ENCODE measurements around the gene FRAT1.
"Not testable (repeated sequence)": the region's sequence is repeated elsewhere in the genome, so short reads cannot be mapped to it uniquely, and the experiment has no call there.

FRAT1 gene

DNA sequence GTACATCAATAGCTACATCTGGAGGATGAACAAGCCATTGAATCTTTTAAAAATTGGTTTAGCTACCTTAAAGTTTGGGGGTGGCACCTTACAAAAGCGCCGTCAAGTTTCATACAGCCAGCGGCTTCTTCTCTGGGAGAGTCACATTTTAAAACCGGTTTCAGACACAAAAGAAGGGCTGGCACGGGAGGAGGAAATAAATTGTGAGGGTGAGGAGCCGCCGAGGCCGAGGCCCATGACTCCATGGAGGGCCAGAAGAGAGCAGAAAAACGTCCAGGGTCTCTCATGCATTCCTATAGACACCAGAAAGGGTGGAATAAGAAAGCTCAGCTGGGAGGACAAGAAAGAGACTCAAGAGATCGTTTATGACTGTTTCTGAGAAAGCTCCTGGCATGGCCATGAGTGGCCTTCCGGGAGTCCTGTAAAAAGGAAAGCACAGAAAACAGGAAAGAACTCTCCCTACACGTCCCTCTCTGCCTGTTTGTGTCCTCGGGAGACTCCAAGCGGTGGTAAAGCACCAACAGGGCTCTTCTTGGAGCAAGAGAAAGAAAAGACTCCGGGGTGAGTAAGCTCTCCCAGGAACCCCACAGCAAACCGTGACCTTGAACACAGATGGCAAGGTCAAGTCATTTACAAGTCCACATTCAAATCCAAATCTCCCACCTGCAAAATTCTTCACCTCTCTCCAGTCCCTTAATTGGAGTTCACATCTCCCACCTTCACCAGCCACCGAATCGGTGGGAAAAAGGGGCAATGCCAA lies 13.7 kb downstream of the FRAT1 start:
- DNase-seq (ENCODE audit: low read depth in 1 of 2, low spot score in 1 of 2), result peak; percentile 83 to 89
- no peak for TF ChIP-seq JUND (IDR thresholded peaks at IDR 0.05; ENCODE audit: low read depth)
- in situ Hi-C loops (cut with HindIII; ENCODE audit: low pct_unique_long_range_greater_than_20kb, low sequenced_read_pairs), result no loop called here

GRCh38 chr10:97333351-97333600 lies 14.2 kb downstream of the FRAT1 start:
- DNase-seq (ENCODE audit: low read depth in 1 of 2, low spot score in 1 of 2), result peak in 1 of 2 experiments; percentile 64
- in situ Hi-C loops (cut with HindIII; ENCODE audit: low pct_unique_long_range_greater_than_20kb, low sequenced_read_pairs), result no loop called here
- TF ChIP-seq JUND (IDR thresholded peaks at IDR 0.05; ENCODE audit: low read depth), result no peak

DNA sequence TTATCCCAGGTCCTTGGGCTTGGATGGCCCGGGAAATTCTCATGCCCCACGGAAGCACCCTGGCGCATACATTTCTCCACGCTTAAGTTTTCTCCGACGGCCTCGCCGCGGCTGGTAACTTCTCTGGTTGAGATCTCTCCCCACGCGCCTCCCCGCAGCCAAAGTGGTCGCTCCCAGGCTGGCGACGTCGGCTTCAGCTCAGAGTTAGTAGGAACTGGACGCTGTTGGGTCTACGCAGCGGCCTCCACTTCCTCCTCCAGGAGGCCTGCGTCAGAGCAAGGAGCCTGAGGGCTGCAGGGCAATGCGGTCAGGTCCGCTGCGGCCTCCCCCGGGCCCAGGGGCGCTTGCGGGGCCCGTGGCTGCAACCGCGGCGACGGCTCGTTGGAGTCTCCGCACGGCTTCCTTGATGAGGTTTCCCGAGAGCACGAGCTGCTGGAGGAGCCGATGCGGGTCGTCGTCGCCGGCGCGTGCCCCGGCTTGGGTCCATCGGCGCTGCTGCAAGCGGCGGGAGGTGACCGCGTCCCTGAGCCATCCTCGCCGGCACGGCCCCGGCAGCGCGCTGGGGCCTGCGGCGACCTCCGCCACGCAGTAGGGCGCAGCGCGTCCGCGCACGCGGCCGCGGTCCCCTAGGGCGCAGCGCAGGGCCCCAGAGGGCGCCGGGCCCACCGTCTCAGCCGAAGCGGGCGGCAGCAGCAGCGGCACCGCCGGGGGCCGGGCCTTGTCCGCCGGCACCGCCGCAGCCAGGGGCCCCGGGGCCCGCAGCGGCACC lies 14.7 kb downstream of the FRAT1 start:
- in situ Hi-C loops (cut with HindIII; ENCODE audit: low pct_unique_long_range_greater_than_20kb, low sequenced_read_pairs), result no loop called here
- TF ChIP-seq JUND (IDR thresholded peaks at IDR 0.05; ENCODE audit: low read depth), result no peak
- peak in 1 of 2 experiments; percentile 63 for DNase-seq (ENCODE audit: low read depth in 1 of 2, low spot score in 1 of 2)

DNA sequence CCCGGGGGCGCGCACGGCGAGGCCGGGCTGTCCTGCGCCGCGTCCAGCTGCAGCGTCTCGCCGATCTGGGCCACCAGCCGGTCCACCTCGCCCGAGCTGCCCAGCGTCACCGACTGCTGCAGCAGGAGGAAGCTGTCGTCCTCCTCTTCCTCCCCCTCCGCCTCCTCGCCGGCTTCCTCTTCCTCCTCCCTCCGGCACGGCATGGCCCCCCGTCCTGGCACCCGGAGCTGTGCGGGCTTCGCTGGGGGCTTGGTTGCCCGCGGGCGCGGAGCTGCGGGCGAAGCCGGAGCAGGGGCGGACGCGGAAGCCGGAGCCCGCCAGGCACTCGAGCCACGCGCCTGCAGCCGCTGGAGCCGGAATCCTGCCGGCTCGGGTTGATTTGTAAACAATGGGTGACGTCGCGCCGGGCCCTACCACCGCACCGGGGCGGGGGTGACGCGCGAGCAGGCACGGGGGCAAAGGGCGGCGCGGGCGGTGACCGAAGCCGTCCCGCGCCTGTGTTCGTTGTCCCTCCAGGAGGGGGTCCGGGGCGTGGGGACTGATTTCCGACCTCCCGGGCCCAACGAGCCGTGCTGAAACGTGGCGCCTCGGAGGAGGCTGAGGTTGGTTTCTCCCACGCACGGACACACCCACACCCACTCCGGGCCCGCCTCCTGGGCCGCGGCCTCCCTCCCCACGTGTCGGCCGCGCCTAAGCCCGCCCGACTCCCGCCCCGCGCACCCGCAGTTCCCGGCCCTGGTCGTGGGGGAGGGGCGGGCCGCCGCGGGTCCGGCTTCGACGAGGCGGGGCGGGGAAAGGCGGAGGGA lies 15.5 kb downstream of the FRAT1 start, which contains the start of gene FRAT2:
Gene FRAT2, minus strand, starts transcription at position 360 of the 806 bp plus-strand sequence. Its CDS starts 157 bp downstream, at position 203.
- peak; percentile 97 for DNase-seq (ENCODE audit: low read depth in 1 of 2, low spot score in 1 of 2)
- in situ Hi-C loops (cut with HindIII; ENCODE audit: low pct_unique_long_range_greater_than_20kb, low sequenced_read_pairs), result no loop called here
- TF ChIP-seq JUND (IDR thresholded peaks at IDR 0.05; ENCODE audit: low read depth), result peak; percentile 66; the same call in 1 of the 2 replicates

GRCh38 chr10:97335188-97335619 lies 16.1 kb downstream of the FRAT1 start:
- DNase-seq (ENCODE audit: low read depth in 1 of 2, low spot score in 1 of 2), result no peak
- in situ Hi-C loops (cut with HindIII; ENCODE audit: low pct_unique_long_range_greater_than_20kb, low sequenced_read_pairs), result no loop called here
- TF ChIP-seq JUND (IDR thresholded peaks at IDR 0.05; ENCODE audit: low read depth), result no peak

- TF ChIP-seq JUND (IDR thresholded peaks at IDR 0.05; ENCODE audit: low read depth), result no peak
- no peak for DNase-seq (ENCODE audit: low read depth in 1 of 2, low spot score in 1 of 2)
- in situ Hi-C loops (cut with HindIII; ENCODE audit: low pct_unique_long_range_greater_than_20kb, low sequenced_read_pairs), result no loop called here
Observed at GRCh38 chr10:97336006-97336405, 16.9 kb downstream of the FRAT1 start.

GRCh38 chr10:97336446-97336845 lies 17.4 kb downstream of the FRAT1 start:
- TF ChIP-seq JUND (IDR thresholded peaks at IDR 0.05; ENCODE audit: low read depth), result no peak
- DNase-seq (ENCODE audit: low read depth in 1 of 2, low spot score in 1 of 2), result no peak
- in situ Hi-C loops (cut with HindIII; ENCODE audit: low pct_unique_long_range_greater_than_20kb, low sequenced_read_pairs), result no loop called here

DNA sequence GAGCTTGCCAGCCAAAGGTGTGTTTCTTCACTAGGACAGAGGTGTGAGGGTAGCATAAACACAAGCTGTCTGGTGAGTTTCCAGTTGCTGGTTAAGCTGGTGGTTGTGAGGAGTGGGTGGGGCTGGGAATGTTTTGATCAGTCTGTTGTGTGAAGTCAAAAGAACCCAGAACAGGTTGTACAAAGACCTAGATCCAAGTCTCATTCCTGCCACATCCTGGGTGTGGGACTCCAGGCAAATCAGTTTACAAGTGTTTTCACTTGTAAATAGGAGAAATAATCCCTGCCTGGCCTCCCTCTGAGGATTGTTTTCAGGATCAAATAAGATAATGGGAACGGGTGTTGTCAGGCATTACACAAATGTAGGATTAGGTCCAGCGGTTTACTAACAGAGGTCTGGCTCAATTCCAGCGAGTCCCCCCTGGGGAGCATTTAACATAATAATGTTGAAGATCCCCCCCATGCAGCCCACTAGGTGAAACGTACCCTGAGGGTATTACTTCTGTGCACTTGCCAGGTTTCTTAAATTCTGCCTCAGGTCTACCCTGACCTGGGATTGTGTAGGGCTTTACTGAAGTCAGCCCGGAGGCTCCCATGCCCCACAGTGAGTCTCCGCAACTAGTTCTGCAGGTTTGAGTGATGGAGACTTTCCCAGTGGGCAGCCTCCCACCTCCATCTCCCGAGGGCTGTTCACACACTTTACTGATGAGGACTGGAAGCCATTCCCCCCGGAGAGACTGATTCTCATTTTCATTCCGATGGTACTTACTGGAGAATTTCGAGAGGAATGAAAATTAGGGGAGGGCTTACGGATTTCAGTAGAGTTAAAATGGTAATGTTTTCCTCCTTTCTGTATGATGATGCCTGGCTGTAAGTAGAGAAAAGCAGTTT lies 18.1 kb downstream of the FRAT1 start:
- TF ChIP-seq JUND (IDR thresholded peaks at IDR 0.05; ENCODE audit: low read depth), result no peak
- in situ Hi-C loops (cut with HindIII; ENCODE audit: low pct_unique_long_range_greater_than_20kb, low sequenced_read_pairs), result no loop called here
- peak; percentile 62 to 91 for DNase-seq (ENCODE audit: low read depth in 1 of 2, low spot score in 1 of 2)

DNA sequence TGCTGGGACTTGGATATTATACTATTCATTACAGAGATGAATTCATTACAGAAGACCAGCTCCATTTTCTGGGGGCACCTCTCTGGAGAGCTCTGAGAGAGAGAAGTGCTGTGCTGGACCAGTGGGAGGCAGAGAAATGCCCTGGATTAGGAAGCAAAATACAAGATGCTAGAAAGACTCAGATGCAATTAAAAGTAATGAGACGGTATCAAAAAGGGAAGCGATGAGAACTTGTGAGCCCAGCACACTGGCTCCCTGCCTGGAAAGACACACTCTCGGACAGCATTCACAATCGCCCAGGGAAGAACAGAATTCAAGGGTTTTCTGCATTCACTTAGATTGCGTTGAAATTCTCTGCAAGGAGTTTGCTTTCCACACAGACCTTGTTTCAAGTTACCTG lies 19.0 kb downstream of the FRAT1 start:
- in situ Hi-C loops (cut with HindIII; ENCODE audit: low pct_unique_long_range_greater_than_20kb, low sequenced_read_pairs), result no loop called here
- no peak for TF ChIP-seq JUND (IDR thresholded peaks at IDR 0.05; ENCODE audit: low read depth)
- no peak for DNase-seq (ENCODE audit: low read depth in 1 of 2, low spot score in 1 of 2)

DNA sequence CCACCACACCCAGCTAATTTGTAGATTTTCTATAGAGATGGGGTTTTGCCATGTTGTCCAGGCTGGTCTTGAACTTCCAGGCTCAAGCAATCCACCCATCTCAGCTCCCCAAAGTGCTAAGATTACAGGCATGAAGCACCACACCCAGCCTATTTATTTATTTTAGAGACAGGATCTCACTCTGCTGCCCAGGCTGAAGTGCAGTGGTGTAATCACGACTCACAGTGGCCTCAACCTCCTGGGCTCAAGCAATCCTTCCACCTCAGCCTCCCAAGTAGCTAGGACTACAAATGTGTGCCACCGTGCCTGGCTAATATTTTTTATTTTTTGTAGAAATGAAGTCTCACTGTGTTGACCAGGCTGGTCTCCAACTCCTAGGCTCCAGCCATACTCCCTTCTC lies 22.3 kb downstream of the FRAT1 start:
- in situ Hi-C loops (cut with HindIII; ENCODE audit: low pct_unique_long_range_greater_than_20kb, low sequenced_read_pairs), result no loop called here
- no peak for TF ChIP-seq JUND (IDR thresholded peaks at IDR 0.05; ENCODE audit: low read depth)
- DNase-seq (ENCODE audit: low read depth in 1 of 2, low spot score in 1 of 2), result no peak

- in situ Hi-C loops (cut with HindIII; ENCODE audit: low pct_unique_long_range_greater_than_20kb, low sequenced_read_pairs); DNase-seq (ENCODE audit: low read depth in 1 of 2, low spot score in 1 of 2): not testable (repeated sequence)
Observed at GRCh38 chr10:97343664-97344063, 24.6 kb downstream of the FRAT1 start.

DNA sequence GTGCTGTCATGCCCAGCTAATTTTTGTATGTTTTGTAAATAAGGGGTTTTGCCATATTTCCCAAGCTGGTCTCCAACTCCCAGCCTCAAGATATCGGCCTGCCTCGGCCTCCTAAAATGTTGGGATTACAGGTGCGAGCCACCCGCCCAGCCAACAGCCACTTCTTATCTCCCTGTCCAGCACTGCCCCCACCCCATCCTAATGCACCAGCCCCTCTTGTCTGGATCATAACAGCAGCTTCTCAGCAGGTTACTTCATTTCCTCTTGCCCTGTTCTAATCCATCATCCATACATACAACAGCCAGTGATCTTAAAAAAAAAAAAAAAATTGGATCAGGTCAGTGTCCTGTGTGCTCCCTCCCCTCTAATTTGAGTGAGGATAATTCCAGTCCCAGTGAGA lies 28.2 kb downstream of the FRAT1 start:
- DNase-seq (ENCODE audit: low read depth in 1 of 2, low spot score in 1 of 2), result no peak
- in situ Hi-C loops (cut with HindIII; ENCODE audit: low pct_unique_long_range_greater_than_20kb, low sequenced_read_pairs), result no loop called here
- no peak for TF ChIP-seq JUND (IDR thresholded peaks at IDR 0.05; ENCODE audit: low read depth)

Data from T47D (cell line).